ENCODE results near the gene EXOC4. TPM values are rescaled to one million over a fixed set of nuclear protein-coding genes. Genes with fewer than 3 reads are reported as not detected.
"Not testable (repeated sequence)": the region's sequence is repeated elsewhere in the genome, so short reads cannot be mapped to it uniquely, and the experiment has no call there.

Gene EXOC4
- total and polyA plus RNA-seq, 4 donors, result 47.5 to 100 (median 72.3) TPM

GRCh38 chr7:134075799-134076198 lies 822.9 kb downstream of the EXOC4 start:
- no peaks in the 10 kb centered on the region for H3K27me3 ChIP-seq (ENCODE audit: control insufficient read depth, insufficient read depth, low read length)
- no peak for DNase-seq (ENCODE audit: low read depth in 4 of 6, low spot score in 6 of 6)
- no peaks in the 10 kb centered on the region for H3K9me3 ChIP-seq (ENCODE audit: control insufficient read depth, insufficient read depth, low read length)
- no peak overlapping the region for H3K27ac ChIP-seq (ENCODE audit: low read depth, low read length)
- H3K4me3 ChIP-seq (ENCODE audit: low read depth, low read length), result no peak overlapping the region
- no peaks in the 10 kb centered on the region for H3K4me1 ChIP-seq (ENCODE audit: control insufficient read depth, insufficient read depth, low read length)
- H3K36me3 ChIP-seq (ENCODE audit: control insufficient read depth, insufficient read depth, low read length), result peaks cover 3% of the 10 kb centered on the region
- WGBS (ENCODE audit: insufficient coverage), result no CpG with 5 or more reads among the region's 1 CpG

GRCh38 chr7:134077560-134077959 lies 824.7 kb downstream of the EXOC4 start:
- not testable (repeated sequence) for H3K4me3 ChIP-seq (ENCODE audit: low read depth, low read length); H3K27ac ChIP-seq (ENCODE audit: low read depth, low read length); H3K36me3 ChIP-seq (ENCODE audit: control insufficient read depth, insufficient read depth, low read length); DNase-seq (ENCODE audit: low read depth in 4 of 6, low spot score in 6 of 6); H3K27me3 ChIP-seq (ENCODE audit: control insufficient read depth, insufficient read depth, low read length); H3K9me3 ChIP-seq (ENCODE audit: control insufficient read depth, insufficient read depth, low read length); H3K4me1 ChIP-seq (ENCODE audit: control insufficient read depth, insufficient read depth, low read length)
- WGBS (ENCODE audit: insufficient coverage), result 100% methylated on average over 1 of the region's 2 CpGs

GRCh38 chr7:134078991-134079390 lies 826.1 kb downstream of the EXOC4 start:
- no peaks in the 10 kb centered on the region for H3K4me1 ChIP-seq (ENCODE audit: control insufficient read depth, insufficient read depth, low read length)
- H3K9me3 ChIP-seq (ENCODE audit: control insufficient read depth, insufficient read depth, low read length), result no peaks in the 10 kb centered on the region
- H3K36me3 ChIP-seq (ENCODE audit: control insufficient read depth, insufficient read depth, low read length), result no peaks in the 10 kb centered on the region
- no peak overlapping the region for H3K27ac ChIP-seq (ENCODE audit: low read depth, low read length)
- DNase-seq (ENCODE audit: low read depth in 4 of 6, low spot score in 6 of 6), result no peak
- H3K27me3 ChIP-seq (ENCODE audit: control insufficient read depth, insufficient read depth, low read length), result no peaks in the 10 kb centered on the region
- 61% methylated on average over 2 of the region's 2 CpGs for WGBS (ENCODE audit: insufficient coverage)
- no peak overlapping the region for H3K4me3 ChIP-seq (ENCODE audit: low read depth, low read length)

GRCh38 chr7:134081695-134082094 lies 828.8 kb downstream of the EXOC4 start:
- Histone ChIP-seq H3K36me3 (ENCODE audit: control insufficient read depth, insufficient read depth, low read length) (no peaks in the 10 kb centered on the region), H3K27ac (ENCODE audit: low read depth, low read length) (no peak overlapping the region), H3K4me1 (ENCODE audit: control insufficient read depth, insufficient read depth, low read length) (no peaks in the 10 kb centered on the region), H3K4me3 (ENCODE audit: low read depth, low read length) (no peak overlapping the region), H3K9me3 (ENCODE audit: control insufficient read depth, insufficient read depth, low read length) (no peaks in the 10 kb centered on the region), H3K27me3 (ENCODE audit: control insufficient read depth, insufficient read depth, low read length) (no peaks in the 10 kb centered on the region)
- no CpG with 5 or more reads among the region's 1 CpG for WGBS (ENCODE audit: insufficient coverage)
- no peak for DNase-seq (ENCODE audit: low read depth in 4 of 6, low spot score in 6 of 6)

GRCh38 chr7:134083766-134084487 lies 831.0 kb downstream of the EXOC4 start:
- no peaks in the 10 kb centered on the region for H3K4me1 ChIP-seq (ENCODE audit: control insufficient read depth, insufficient read depth, low read length)
- H3K4me3 ChIP-seq (ENCODE audit: low read depth, low read length), result no peak overlapping the region
- no peak overlapping the region for H3K27ac ChIP-seq (ENCODE audit: low read depth, low read length)

GRCh38 chr7:134084488-134085144 lies 831.7 kb downstream of the EXOC4 start:
- H3K4me1 ChIP-seq (ENCODE audit: control insufficient read depth, insufficient read depth, low read length), result no peaks in the 10 kb centered on the region
- peaks cover 14% of the 10 kb centered on the region for H3K9me3 ChIP-seq (ENCODE audit: control insufficient read depth, insufficient read depth, low read length)
- peak in 1 of 6 donors; percentile 0 for DNase-seq (ENCODE audit: low read depth in 4 of 6, low spot score in 6 of 6)
- no peak overlapping the region for H3K27ac ChIP-seq (ENCODE audit: low read depth, low read length)
- H3K4me3 ChIP-seq (ENCODE audit: low read depth, low read length), result no peak overlapping the region
- H3K27me3 ChIP-seq (ENCODE audit: control insufficient read depth, insufficient read depth, low read length), result no peaks in the 10 kb centered on the region
- no peaks in the 10 kb centered on the region for H3K36me3 ChIP-seq (ENCODE audit: control insufficient read depth, insufficient read depth, low read length)
- WGBS (ENCODE audit: insufficient coverage), result 100% methylated on average over 1 of the region's 3 CpGs

More at GRCh38 chr7:134083766-134084487, 831.0 kb downstream of the EXOC4 start:
- peak in 1 of 6 donors; percentile 0 for DNase-seq (ENCODE audit: low read depth in 4 of 6, low spot score in 6 of 6)
- Histone ChIP-seq H3K9me3 (ENCODE audit: control insufficient read depth, insufficient read depth, low read length) (peaks cover 7% of the 10 kb centered on the region), H3K27me3 (ENCODE audit: control insufficient read depth, insufficient read depth, low read length) (no peaks in the 10 kb centered on the region), H3K36me3 (ENCODE audit: control insufficient read depth, insufficient read depth, low read length) (no peaks in the 10 kb centered on the region)
- WGBS (ENCODE audit: insufficient coverage), result 100% methylated on average over 1 of the region's 3 CpGs

GRCh38 chr7:134085311-134085710 lies 832.4 kb downstream of the EXOC4 start:
- H3K27me3 ChIP-seq (ENCODE audit: control insufficient read depth, insufficient read depth, low read length), result no peaks in the 10 kb centered on the region
- no peak overlapping the region for H3K27ac ChIP-seq (ENCODE audit: low read depth, low read length)
- no peaks in the 10 kb centered on the region for H3K4me1 ChIP-seq (ENCODE audit: control insufficient read depth, insufficient read depth, low read length)
- H3K36me3 ChIP-seq (ENCODE audit: control insufficient read depth, insufficient read depth, low read length), result no peaks in the 10 kb centered on the region
- peaks cover 19% of the 10 kb centered on the region for H3K9me3 ChIP-seq (ENCODE audit: control insufficient read depth, insufficient read depth, low read length)
- DNase-seq (ENCODE audit: low read depth in 4 of 6, low spot score in 6 of 6), result peak in 1 of 6 donors; percentile 15
- no peak overlapping the region for H3K4me3 ChIP-seq (ENCODE audit: low read depth, low read length)

GRCh38 chr7:134086998-134087735 lies 834.3 kb downstream of the EXOC4 start:
- Histone ChIP-seq H3K27me3 (ENCODE audit: control insufficient read depth, insufficient read depth, low read length) (no peaks in the 10 kb centered on the region), H3K4me1 (ENCODE audit: control insufficient read depth, insufficient read depth, low read length) (no peaks in the 10 kb centered on the region), H3K9me3 (ENCODE audit: control insufficient read depth, insufficient read depth, low read length) (peaks cover 19% of the 10 kb centered on the region), H3K4me3 (ENCODE audit: low read depth, low read length) (no peak overlapping the region), H3K27ac (ENCODE audit: low read depth, low read length) (no peak overlapping the region), H3K36me3 (ENCODE audit: control insufficient read depth, insufficient read depth, low read length) (no peaks in the 10 kb centered on the region)
- WGBS (ENCODE audit: insufficient coverage), result no CpG with 5 or more reads among the region's 2 CpGs
- DNase-seq (ENCODE audit: low read depth in 4 of 6, low spot score in 6 of 6), result peak in 1 of 6 donors; percentile 0

GRCh38 chr7:134088199-134088598 lies 835.3 kb downstream of the EXOC4 start:
- H3K4me3 ChIP-seq (ENCODE audit: low read depth, low read length), result no peak overlapping the region
- peaks cover 19% of the 10 kb centered on the region for H3K9me3 ChIP-seq (ENCODE audit: control insufficient read depth, insufficient read depth, low read length)
- no peaks in the 10 kb centered on the region for H3K36me3 ChIP-seq (ENCODE audit: control insufficient read depth, insufficient read depth, low read length)
- no peaks in the 10 kb centered on the region for H3K4me1 ChIP-seq (ENCODE audit: control insufficient read depth, insufficient read depth, low read length)
- DNase-seq (ENCODE audit: low read depth in 4 of 6, low spot score in 6 of 6), result peak in 1 of 6 donors; percentile 0
- H3K27me3 ChIP-seq (ENCODE audit: control insufficient read depth, insufficient read depth, low read length), result no peaks in the 10 kb centered on the region
- H3K27ac ChIP-seq (ENCODE audit: low read depth, low read length), result no peak overlapping the region
